ENCODE results near the gene NQO2.
"Not testable (repeated sequence)": the region's sequence is repeated elsewhere in the genome, so short reads cannot be mapped to it uniquely, and the experiment has no call there.

Gene NQO2

GRCh38 chr6:3063340-3063732, 63.6 kb downstream of the NQO2 start:
- Mint-ChIP-seq H3K4me3 (peak overlapping the region; percentile 87), H3K4me1 (ENCODE audit: low read depth) (peaks cover 32% of the 10 kb centered on the region), H3K27ac (peak overlapping the region; percentile 85), H3K36me3 (ENCODE audit: low read depth) (peaks cover 16% of the 10 kb centered on the region)
- intact Hi-C loops (cut with micrococcal nuclease); H3K27me3 Mint-ChIP-seq; H3K9me3 Mint-ChIP-seq: not testable (repeated sequence)

GRCh38 chr6:3063733-3064700, 64.3 kb downstream of the NQO2 start:
- Mint-ChIP-seq H3K27me3 (peaks cover 2% of the 10 kb centered on the region), H3K4me3 (peak overlapping the region; percentile 87), H3K4me1 (ENCODE audit: low read depth) (peaks cover 26% of the 10 kb centered on the region), H3K9me3 (no peaks in the 10 kb centered on the region), H3K36me3 (ENCODE audit: low read depth) (peaks cover 21% of the 10 kb centered on the region), H3K27ac (peak overlapping the region; percentile 85)
- intact Hi-C loops (cut with micrococcal nuclease): no loop called here

DNA sequence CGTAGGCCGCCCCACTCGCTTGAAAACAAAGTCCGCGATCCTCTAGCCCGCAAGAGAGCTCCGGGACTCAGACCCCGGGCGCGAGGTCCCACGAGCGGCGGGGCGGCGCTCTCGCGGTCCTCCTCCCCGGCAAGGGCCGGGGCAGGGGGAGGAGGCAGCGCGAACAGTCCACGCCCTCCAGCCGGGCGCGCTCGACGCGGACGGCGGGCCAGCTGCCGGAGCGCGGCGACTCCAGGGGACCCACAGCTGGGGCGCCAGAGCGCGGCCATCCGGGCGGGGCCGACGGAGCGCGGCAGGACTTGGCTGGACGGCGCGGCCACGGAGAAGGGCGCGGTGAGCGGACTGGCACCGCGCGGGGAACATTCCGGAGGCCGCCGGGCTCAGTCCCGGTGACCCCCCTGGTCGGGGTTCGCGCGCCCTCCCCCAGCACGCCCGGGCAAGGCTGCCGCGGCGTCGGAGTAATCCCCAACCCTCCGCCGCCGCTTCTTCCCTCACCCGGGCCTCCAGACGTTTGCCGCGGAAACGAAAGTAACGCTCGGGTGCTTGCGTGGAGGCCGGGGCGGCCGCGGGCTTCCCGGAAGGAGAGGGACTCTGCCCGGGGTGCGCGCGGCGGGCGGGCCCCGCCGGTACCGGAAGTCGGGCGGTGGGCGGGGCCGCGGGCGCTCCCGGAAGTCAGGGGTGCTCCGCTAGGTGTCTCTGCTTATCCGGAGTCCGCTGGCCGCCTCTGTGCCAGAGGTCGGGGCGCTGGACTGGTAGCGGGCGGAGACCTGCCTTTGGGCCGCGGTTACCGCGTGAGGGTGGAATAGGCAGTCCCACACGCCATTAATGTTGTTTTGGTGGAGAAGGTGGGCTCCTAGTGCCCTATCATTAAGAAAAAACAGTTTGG, 68.9 kb downstream of the NQO2 start, which contains the start of gene RIPK1:
Gene RIPK1 (plus strand): TSS at position 166 of the 886 bp plus-strand sequence. CDS start 8,330 bp downstream, outside the sequence.
- peaks cover 48% of the 10 kb centered on the region for H3K4me1 Mint-ChIP-seq (ENCODE audit: low read depth)
- peaks cover 49% of the 10 kb centered on the region for H3K36me3 Mint-ChIP-seq (ENCODE audit: low read depth)
- H3K9me3 Mint-ChIP-seq: no peaks in the 10 kb centered on the region
- intact Hi-C loops (cut with micrococcal nuclease): loop anchor here (2.0 kb wide), 1 partner anchor 50 kb away; the partner anchor contains the start of gene BPHL
- H3K4me3 Mint-ChIP-seq: peak within 1 kb of the TSS; percentile 98
- peak within 1 kb of the TSS; percentile 96 for H3K27ac Mint-ChIP-seq
- peaks cover 2% of the 10 kb centered on the region for H3K27me3 Mint-ChIP-seq

Data from dendritic cell treated with granulocyte-macrophage colony-stimulating factor and Interleukin-4, amounts not matched to agents 40 ng/mL and 50 ng/mL, for 4 days (primary cell).